Measurements from ENCODE around the gene NTN5. TPM values are rescaled to one million over a fixed set of nuclear protein-coding genes. Genes with fewer than 3 reads are reported as not detected.
"Not testable (repeated sequence)": the region's sequence is repeated elsewhere in the genome, so short reads cannot be mapped to it uniquely, and the experiment has no call there.

NTN5 gene
- total and polyA plus RNA-seq, 2 experiments from 2014 or later: 0.33 TPM; not detected in 1

GRCh38 chr19:48659768-48660167 is 13.0 kb downstream of the NTN5 start:
- no peaks in the 10 kb centered on the region for H3K27me3 ChIP-seq
- H3K36me3 ChIP-seq (replicated peaks; ENCODE audit: insufficient read depth, low read depth): no peaks in the 10 kb centered on the region
- no peak overlapping the region for H3K27ac ChIP-seq
- no peaks in the 10 kb centered on the region for H3K4me1 ChIP-seq (ENCODE audit: insufficient read depth)
- TF ChIP-seq, protein P1, sequence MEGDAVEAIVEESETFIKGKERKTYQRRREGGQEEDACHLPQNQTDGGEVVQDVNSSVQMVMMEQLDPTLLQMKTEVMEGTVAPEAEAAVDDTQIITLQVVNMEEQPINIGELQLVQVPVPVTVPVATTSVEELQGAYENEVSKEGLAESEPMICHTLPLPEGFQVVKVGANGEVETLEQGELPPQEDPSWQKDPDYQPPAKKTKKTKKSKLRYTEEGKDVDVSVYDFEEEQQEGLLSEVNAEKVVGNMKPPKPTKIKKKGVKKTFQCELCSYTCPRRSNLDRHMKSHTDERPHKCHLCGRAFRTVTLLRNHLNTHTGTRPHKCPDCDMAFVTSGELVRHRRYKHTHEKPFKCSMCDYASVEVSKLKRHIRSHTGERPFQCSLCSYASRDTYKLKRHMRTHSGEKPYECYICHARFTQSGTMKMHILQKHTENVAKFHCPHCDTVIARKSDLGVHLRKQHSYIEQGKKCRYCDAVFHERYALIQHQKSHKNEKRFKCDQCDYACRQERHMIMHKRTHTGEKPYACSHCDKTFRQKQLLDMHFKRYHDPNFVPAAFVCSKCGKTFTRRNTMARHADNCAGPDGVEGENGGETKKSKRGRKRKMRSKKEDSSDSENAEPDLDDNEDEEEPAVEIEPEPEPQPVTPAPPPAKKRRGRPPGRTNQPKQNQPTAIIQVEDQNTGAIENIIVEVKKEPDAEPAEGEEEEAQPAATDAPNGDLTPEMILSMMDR (IDR thresholded peaks at IDR 0.05; ENCODE audit: poor library complexity): no peak
- TF ChIP-seq EZH2phosphoT487 (IDR thresholded peaks at IDR 0.05; ENCODE audit: low read depth, severe bottlenecking, unreplicated experiment): no peak
- TF ChIP-seq EZH2 (IDR thresholded peaks at IDR 0.05; ENCODE audit: borderline replicate concordance): no peak
- no peak overlapping the region for H3K4me3 ChIP-seq
- no peak overlapping the region for H2AFZ ChIP-seq
- H3K79me2 ChIP-seq: no peaks in the 10 kb centered on the region
- H3K9me2 ChIP-seq (replicated peaks; ENCODE audit: insufficient read depth): no peaks in the 10 kb centered on the region
- no peak overlapping the region for H3K4me2 ChIP-seq
- 83% methylated on average over 5 of the region's 5 CpGs for WGBS (ENCODE audit: low lambda C conversion rate, missing lambda C conversion rate)
- H4K20me1 ChIP-seq (ENCODE audit: insufficient read depth, poor library complexity, severe bottlenecking): no peaks in the 10 kb centered on the region
- peak; percentile 38 for DNase-seq (ENCODE audit: low spot score)
- H3K9me3 ChIP-seq (ENCODE audit: low read depth): no peaks in the 10 kb centered on the region

GRCh38 chr19:48658483-48658882 is 14.3 kb downstream of the NTN5 start:
- H2AFZ ChIP-seq: no peak overlapping the region
- no peaks in the 10 kb centered on the region for H3K9me2 ChIP-seq (replicated peaks; ENCODE audit: insufficient read depth)
- no peaks in the 10 kb centered on the region for H3K36me3 ChIP-seq (replicated peaks; ENCODE audit: insufficient read depth, low read depth)
- no peak overlapping the region for H3K4me2 ChIP-seq
- WGBS (ENCODE audit: low lambda C conversion rate, missing lambda C conversion rate): 94% methylated on average over 6 of the region's 6 CpGs
- no peaks in the 10 kb centered on the region for H3K27me3 ChIP-seq
- no peak for DNase-seq (ENCODE audit: low spot score)
- no peak overlapping the region for H3K4me3 ChIP-seq
- TF ChIP-seq, protein P1 (IDR thresholded peaks at IDR 0.05; ENCODE audit: poor library complexity): no peak
- TF ChIP-seq EZH2phosphoT487 (IDR thresholded peaks at IDR 0.05; ENCODE audit: low read depth, severe bottlenecking, unreplicated experiment) (no peak), EZH2 (IDR thresholded peaks at IDR 0.05; ENCODE audit: borderline replicate concordance) (no peak)
- no peaks in the 10 kb centered on the region for H3K79me2 ChIP-seq
- no peaks in the 10 kb centered on the region for H3K4me1 ChIP-seq (ENCODE audit: insufficient read depth)
- no peaks in the 10 kb centered on the region for H3K9me3 ChIP-seq (ENCODE audit: low read depth)
- no peak overlapping the region for H3K27ac ChIP-seq
- H4K20me1 ChIP-seq (ENCODE audit: insufficient read depth, poor library complexity, severe bottlenecking): no peaks in the 10 kb centered on the region

GRCh38 chr19:48657828-48658227 is 15.0 kb downstream of the NTN5 start:
- WGBS (ENCODE audit: low lambda C conversion rate, missing lambda C conversion rate): 95% methylated on average over 5 of the region's 5 CpGs
- not testable (repeated sequence) for H3K4me2 ChIP-seq; H3K27ac ChIP-seq; H3K4me1 ChIP-seq (ENCODE audit: insufficient read depth); H3K9me3 ChIP-seq (ENCODE audit: low read depth); DNase-seq (ENCODE audit: low spot score); H3K79me2 ChIP-seq; H3K27me3 ChIP-seq; H3K9me2 ChIP-seq (replicated peaks; ENCODE audit: insufficient read depth); H3K36me3 ChIP-seq (replicated peaks; ENCODE audit: insufficient read depth, low read depth); H2AFZ ChIP-seq; H3K4me3 ChIP-seq; H4K20me1 ChIP-seq (ENCODE audit: insufficient read depth, poor library complexity, severe bottlenecking)

DNA sequence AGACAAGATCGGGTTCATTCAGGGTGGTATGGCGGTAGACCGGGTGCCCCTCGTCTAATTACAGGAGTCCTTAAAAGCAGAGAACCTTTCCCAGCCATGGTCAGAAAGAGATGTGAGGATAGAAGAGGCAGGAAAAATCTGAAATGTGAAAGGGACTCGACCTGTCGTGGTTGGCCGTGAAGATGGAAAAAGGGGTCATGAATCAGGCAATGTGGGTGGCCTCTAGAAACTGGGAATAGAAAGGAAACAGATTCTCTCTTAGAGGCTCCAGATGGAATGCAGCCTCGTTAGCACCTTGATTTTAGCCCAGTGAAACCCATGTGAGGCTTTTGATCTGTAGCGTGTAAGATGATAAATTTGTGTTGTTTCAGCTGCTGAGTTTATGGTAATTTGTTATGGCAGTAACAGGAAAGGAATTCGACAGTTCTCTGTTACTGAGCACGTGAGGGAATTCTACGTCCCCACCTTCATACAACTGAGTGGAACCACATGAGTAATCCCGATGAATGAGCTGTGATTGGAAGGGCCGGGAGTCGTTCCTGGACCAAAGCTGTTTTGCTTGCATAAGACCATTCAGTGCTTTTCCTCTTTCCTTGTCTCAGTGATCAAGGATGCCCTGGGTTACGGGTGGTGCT is 15.9 kb downstream of the NTN5 start:
- peak overlapping the region; percentile 3 for H2AFZ ChIP-seq
- no peak overlapping the region for H3K27ac ChIP-seq

More for the DNA sequence above, 15.9 kb downstream of the NTN5 start:
- Histone ChIP-seq H4K20me1 (ENCODE audit: insufficient read depth, poor library complexity, severe bottlenecking) (no peaks in the 10 kb centered on the region), H3K9me3 (ENCODE audit: low read depth) (no peaks in the 10 kb centered on the region), H3K4me3 (no peak overlapping the region), H3K9me2 (replicated peaks; ENCODE audit: insufficient read depth) (no peaks in the 10 kb centered on the region), H3K36me3 (replicated peaks; ENCODE audit: insufficient read depth, low read depth) (no peaks in the 10 kb centered on the region), H3K4me1 (ENCODE audit: insufficient read depth) (no peaks in the 10 kb centered on the region), H3K27me3 (no peaks in the 10 kb centered on the region), H3K79me2 (no peaks in the 10 kb centered on the region), H3K4me2 (no peak overlapping the region)
- WGBS (ENCODE audit: low lambda C conversion rate, missing lambda C conversion rate): 36% methylated on average over 16 of the region's 16 CpGs
- TF ChIP-seq, protein P1 (IDR thresholded peaks at IDR 0.05; ENCODE audit: poor library complexity): no peak
- TF ChIP-seq EZH2phosphoT487 (IDR thresholded peaks at IDR 0.05; ENCODE audit: low read depth, severe bottlenecking, unreplicated experiment) (no peak), EZH2 (IDR thresholded peaks at IDR 0.05; ENCODE audit: borderline replicate concordance) (no peak)
- DNase-seq (ENCODE audit: low spot score): peak; percentile 68
